SK-N-SH treated with all-trans-retinoic acid at 6 μM for 48 hours (cell line): ENCODE results near the gene CARTPT.

ENCODE experiments used
- ATAC-seq: fragments of 200-7000 bp; cut with Tn5 transposase; 3 replicates; pipeline ENCODE4 v1.9.1; 2020; ENCODE audit warnings: mild to moderate bottlenecking, moderate library complexity
- ARNTL ChIP-seq: fragments of 450-650 bp; formaldehyde crosslinking; IDR thresholded peaks from 2 replicates; pipeline ENCODE4 v1.5.0; 2020; ENCODE audit warnings: low read depth, mild to moderate bottlenecking, moderate library complexity, borderline replicate concordance
- BACH2 ChIP-seq: fragments of 250-450 bp; sonication (Bioruptor Pico); IDR thresholded peaks from 2 replicates; pipeline ENCODE4 v1.9.0; 2021; ENCODE audit warnings: mild to moderate bottlenecking, borderline replicate concordance
- CSDC2 ChIP-seq: fragments of 250-450 bp; sonication (Bioruptor Pico); IDR thresholded peaks from 2 replicates; pipeline ENCODE4 v1.5.0; 2020; ENCODE audit warnings: mild to moderate bottlenecking, moderate library complexity
- CSRNP3 ChIP-seq: fragments of 250-450 bp; sonication (Bioruptor Pico); IDR thresholded peaks from 2 replicates; pipeline ENCODE4 v1.5.1; 2021; ENCODE audit warnings: mild to moderate bottlenecking, moderate library complexity
- GLIS3 ChIP-seq: fragments of 250-450 bp; sonication (Bioruptor Pico); IDR thresholded peaks from 2 replicates; pipeline ENCODE4 v1.5.0; 2020; ENCODE audit warnings: mild to moderate bottlenecking, moderate library complexity
- OSR1 ChIP-seq: fragments of 250-450 bp; sonication (Bioruptor Pico); IDR thresholded peaks from 2 replicates; pipeline ENCODE4 v1.8.0; 2022; ENCODE audit warnings: moderate library complexity, mild to moderate bottlenecking, inconsistent platforms
- RARB ChIP-seq: fragments of 250-450 bp; sonication (Bioruptor Pico); IDR thresholded peaks from 2 replicates; pipeline ENCODE4 v1.8.0; 2021; ENCODE audit warnings: mild to moderate bottlenecking, moderate library complexity
- SNAI2 ChIP-seq: fragments of 250-450 bp; sonication (Bioruptor Pico); IDR thresholded peaks from 2 replicates; pipeline ENCODE4 v1.5.0; 2020; ENCODE audit warnings: mild to moderate bottlenecking, moderate library complexity
- TOX ChIP-seq: fragments of 250-450 bp; sonication (Bioruptor Pico); IDR thresholded peaks from 2 replicates; pipeline ENCODE4 v1.8.0; 2021; ENCODE audit warnings: mild to moderate bottlenecking, moderate library complexity, borderline replicate concordance
- ZC3H10 ChIP-seq: fragments of 250-450 bp; sonication (Bioruptor Pico); IDR thresholded peaks from 2 replicates; pipeline ENCODE4 v1.5.1; 2021; ENCODE audit warnings: mild to moderate bottlenecking, moderate library complexity
- ZNF70 ChIP-seq: fragments of 450-650 bp; formaldehyde crosslinking; IDR thresholded peaks from 2 replicates; pipeline ENCODE4 v1.5.0; 2020; ENCODE audit warnings: mild to moderate bottlenecking, moderate library complexity
- ZNF8 ChIP-seq: fragments of 450-650 bp; formaldehyde crosslinking; IDR thresholded peaks from 2 replicates; pipeline ENCODE4 v1.5.0; 2020; ENCODE audit warnings: mild to moderate bottlenecking, moderate library complexity
- TF ChIP-seq, protein P1 (sequence below): fragments of 250-450 bp; sonication (Bioruptor Pico); IDR thresholded peaks from 2 replicates; pipeline ENCODE4 v1.8.0; 2021; ENCODE audit warnings: low read depth, mild to moderate bottlenecking, moderate library complexity, borderline replicate concordance
- TF ChIP-seq, protein P2 (sequence below): fragments of 250-450 bp; sonication (Bioruptor Pico); IDR thresholded peaks from 2 replicates; pipeline ENCODE4 v1.5.0; 2020; ENCODE audit warnings: mild to moderate bottlenecking, moderate library complexity
- TF ChIP-seq, protein P3 (sequence below): fragments of 250-450 bp; sonication (Bioruptor Pico); IDR thresholded peaks from 2 replicates; pipeline ENCODE4 v1.8.0; 2020; ENCODE audit warnings: mild to moderate bottlenecking, moderate library complexity, borderline replicate concordance

The CARTPT gene

DNA sequence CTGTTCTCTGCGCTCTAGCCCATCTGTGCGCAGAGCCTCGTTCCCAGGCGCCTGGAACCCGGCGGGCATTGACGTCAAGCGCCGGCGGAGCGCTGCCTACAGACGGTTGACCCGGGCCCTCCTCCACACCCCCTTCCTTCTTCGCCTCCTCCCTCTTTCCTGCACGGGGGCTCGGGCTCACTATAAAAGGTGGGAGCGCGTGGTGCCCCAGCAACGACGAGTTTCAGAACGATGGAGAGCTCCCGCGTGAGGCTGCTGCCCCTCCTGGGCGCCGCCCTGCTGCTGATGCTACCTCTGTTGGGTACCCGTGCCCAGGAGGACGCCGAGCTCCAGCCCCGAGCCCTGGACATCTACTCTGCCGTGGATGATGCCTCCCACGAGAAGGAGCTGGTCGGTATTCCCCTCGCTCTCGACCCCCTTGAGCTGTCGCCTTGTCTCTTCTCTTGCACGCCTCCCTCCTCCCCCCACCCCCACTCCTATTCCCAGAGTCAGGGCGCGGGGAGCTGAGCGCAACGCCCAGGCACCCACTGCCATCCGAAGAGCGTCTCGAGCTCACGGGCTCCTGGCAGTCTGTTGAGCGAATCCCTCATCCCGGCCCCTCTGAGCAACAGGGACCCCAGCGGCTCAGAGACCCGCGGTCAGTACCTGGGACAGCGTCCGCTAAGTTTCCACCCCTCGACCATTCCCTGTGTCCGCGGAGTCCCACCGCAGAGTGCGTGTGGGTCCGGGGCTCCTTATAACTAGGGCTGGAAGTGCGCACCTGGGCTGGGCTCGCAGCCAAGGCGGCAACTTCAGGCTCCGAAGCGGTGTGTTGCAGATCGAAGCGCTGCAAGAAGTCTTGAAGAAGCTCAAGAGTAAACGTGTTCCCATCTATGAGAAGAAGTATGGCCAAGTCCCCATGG, at the start of gene CARTPT:
Gene CARTPT, plus strand, starts transcription at position 213 of the 902 bp plus-strand sequence. Its CDS starts 19 bp downstream, at position 232.
- peak; percentile 83 for ATAC-seq
- TF ChIP-seq RARB (CRISPR knock-in tag) (no peak), CSRNP3 (CRISPR knock-in tag) (no peak), SNAI2 (CRISPR knock-in tag) (peak; percentile 60; the same call in 1 of the 2 replicates)

DNA sequence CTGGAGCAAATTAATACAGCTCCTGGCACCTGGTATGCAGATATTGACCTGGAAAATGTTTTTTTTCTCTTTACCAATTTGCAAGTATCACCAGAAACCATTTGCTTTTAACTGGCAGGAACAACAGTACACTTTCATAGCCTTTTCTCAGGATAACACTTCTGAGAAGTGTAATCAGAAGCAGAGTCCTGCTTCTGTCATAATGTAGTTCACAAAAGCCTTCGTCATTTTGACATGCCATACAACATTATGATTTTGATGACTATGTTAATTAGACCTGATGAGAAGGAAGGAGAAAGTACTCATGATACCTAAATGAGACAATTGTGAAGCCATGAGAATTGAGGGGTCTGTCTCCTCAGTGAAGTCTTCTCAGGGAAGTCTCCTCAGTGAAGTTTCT, 41.1 kb upstream of the CARTPT start:
- no peak for TF ChIP-seq ARNTL (CRISPR knock-in tag)
- no peak for TF ChIP-seq OSR1 (CRISPR knock-in tag)
- no peak for TF ChIP-seq ZNF8 (CRISPR knock-in tag)
- TF ChIP-seq BACH2 (CRISPR knock-in tag) = no peak
- no peak for TF ChIP-seq TOX (CRISPR knock-in tag)
- no peak for TF ChIP-seq CSDC2 (CRISPR knock-in tag)
- TF ChIP-seq, all 23 proteins: peak for 0
- ATAC-seq = no peak

DNA sequence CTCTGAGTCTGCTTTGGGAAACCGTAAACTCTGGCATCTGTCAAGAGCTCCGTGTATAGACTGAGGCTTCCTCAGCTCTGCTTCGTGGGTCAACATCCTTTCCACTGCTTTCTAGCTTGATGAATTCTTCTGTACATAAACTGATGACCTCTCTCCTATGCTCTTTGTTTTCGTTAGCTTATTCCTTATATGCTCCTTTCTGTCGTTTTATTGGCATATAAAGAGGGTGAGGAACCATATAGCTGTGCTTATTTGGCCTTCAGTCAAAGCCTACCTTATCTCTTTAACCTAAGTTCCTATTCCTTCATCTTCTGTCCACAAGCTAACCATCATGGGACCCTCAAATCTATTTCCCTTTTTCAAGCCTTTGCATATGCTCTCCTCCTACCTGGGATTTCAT, 39.4 kb upstream of the CARTPT start:
- TF ChIP-seq ZC3H10 (no peak), TOX (CRISPR knock-in tag) (no peak), OSR1 (CRISPR knock-in tag) (no peak)
- TF ChIP-seq, protein P1, sequence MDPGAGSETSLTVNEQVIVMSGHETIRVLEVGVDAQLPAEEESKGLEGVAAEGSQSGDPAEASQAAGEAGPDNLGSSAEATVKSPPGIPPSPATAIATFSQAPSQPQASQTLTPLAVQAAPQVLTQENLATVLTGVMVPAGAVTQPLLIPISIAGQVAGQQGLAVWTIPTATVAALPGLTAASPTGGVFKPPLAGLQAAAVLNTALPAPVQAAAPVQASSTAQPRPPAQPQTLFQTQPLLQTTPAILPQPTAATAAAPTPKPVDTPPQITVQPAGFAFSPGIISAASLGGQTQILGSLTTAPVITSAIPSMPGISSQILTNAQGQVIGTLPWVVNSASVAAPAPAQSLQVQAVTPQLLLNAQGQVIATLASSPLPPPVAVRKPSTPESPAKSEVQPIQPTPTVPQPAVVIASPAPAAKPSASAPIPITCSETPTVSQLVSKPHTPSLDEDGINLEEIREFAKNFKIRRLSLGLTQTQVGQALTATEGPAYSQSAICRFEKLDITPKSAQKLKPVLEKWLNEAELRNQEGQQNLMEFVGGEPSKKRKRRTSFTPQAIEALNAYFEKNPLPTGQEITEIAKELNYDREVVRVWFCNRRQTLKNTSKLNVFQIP (CRISPR knock-in tag) = no peak
- TF ChIP-seq, protein P2, sequence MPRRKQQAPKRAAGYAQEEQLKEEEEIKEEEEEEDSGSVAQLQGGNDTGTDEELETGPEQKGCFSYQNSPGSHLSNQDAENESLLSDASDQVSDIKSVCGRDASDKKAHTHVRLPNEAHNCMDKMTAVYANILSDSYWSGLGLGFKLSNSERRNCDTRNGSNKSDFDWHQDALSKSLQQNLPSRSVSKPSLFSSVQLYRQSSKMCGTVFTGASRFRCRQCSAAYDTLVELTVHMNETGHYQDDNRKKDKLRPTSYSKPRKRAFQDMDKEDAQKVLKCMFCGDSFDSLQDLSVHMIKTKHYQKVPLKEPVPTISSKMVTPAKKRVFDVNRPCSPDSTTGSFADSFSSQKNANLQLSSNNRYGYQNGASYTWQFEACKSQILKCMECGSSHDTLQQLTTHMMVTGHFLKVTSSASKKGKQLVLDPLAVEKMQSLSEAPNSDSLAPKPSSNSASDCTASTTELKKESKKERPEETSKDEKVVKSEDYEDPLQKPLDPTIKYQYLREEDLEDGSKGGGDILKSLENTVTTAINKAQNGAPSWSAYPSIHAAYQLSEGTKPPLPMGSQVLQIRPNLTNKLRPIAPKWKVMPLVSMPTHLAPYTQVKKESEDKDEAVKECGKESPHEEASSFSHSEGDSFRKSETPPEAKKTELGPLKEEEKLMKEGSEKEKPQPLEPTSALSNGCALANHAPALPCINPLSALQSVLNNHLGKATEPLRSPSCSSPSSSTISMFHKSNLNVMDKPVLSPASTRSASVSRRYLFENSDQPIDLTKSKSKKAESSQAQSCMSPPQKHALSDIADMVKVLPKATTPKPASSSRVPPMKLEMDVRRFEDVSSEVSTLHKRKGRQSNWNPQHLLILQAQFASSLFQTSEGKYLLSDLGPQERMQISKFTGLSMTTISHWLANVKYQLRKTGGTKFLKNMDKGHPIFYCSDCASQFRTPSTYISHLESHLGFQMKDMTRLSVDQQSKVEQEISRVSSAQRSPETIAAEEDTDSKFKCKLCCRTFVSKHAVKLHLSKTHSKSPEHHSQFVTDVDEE = no peak
- ATAC-seq = no peak

GRCh38 chr5:71680510-71680909, 38.6 kb upstream of the CARTPT start:
- ATAC-seq = no peak
- TF ChIP-seq, protein P1 (CRISPR knock-in tag) = no peak
- TF ChIP-seq OSR1 (CRISPR knock-in tag) (no peak), ZNF70 (no peak), GLIS3 (CRISPR knock-in tag) (no peak), TOX (CRISPR knock-in tag) (no peak)
- TF ChIP-seq, protein P3, sequence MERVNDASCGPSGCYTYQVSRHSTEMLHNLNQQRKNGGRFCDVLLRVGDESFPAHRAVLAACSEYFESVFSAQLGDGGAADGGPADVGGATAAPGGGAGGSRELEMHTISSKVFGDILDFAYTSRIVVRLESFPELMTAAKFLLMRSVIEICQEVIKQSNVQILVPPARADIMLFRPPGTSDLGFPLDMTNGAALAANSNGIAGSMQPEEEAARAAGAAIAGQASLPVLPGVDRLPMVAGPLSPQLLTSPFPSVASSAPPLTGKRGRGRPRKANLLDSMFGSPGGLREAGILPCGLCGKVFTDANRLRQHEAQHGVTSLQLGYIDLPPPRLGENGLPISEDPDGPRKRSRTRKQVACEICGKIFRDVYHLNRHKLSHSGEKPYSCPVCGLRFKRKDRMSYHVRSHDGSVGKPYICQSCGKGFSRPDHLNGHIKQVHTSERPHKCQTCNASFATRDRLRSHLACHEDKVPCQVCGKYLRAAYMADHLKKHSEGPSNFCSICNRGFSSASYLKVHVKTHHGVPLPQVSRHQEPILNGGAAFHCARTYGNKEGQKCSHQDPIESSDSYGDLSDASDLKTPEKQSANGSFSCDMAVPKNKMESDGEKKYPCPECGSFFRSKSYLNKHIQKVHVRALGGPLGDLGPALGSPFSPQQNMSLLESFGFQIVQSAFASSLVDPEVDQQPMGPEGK (CRISPR knock-in tag) = no peak
- TF ChIP-seq, protein P2 = no peak
- TF ChIP-seq, all 23 proteins: peak for 0
